Stomach (tissue), 9 donors: ENCODE measurements around the gene H2BK1. TPM values are rescaled to one million over a fixed set of nuclear protein-coding genes. Genes with fewer than 3 reads are reported as not detected.

ENCODE experiments used
- DNase-seq, 2 donors: peaks; one replicate each; pipeline versions ENCODE4 v3.0.0 to v3.0.0-alpha.2; 2013 to 2019
- H3K27ac ChIP-seq, 5 donors: fragments of 200-600 bp in 4 of 5; sonication (generic) in 4 of 5; one replicate each; pipeline ENCODE4 v1.5.1; 2013 to 2019; ENCODE audit warnings: mild to moderate bottlenecking in 1 of 5, moderate library complexity in 1 of 5
- H3K27me3 ChIP-seq, 3 donors: fragments of 200-600 bp; sonication (generic); one replicate each; pipeline ENCODE4 v1.5.1; 2017 to 2019; ENCODE audit warnings: mixed run types in 1 of 3
- H3K36me3 ChIP-seq, 4 donors: fragments of 200-600 bp; sonication (generic); 1 replicate in 3 of 4; 2 replicates in 1 of 4; pipeline ENCODE4 v1.5.1; 2016 to 2019
- H3K4me1 ChIP-seq, 4 donors: fragments of 200-600 bp; sonication (generic); one replicate each; pipeline ENCODE4 v1.5.1; 2016 to 2019
- H3K4me3 ChIP-seq, 4 donors: fragments of 200-600 bp; sonication (generic) in 3 of 4; one replicate each; pipeline ENCODE4 v1.5.1; 2016 to 2019; ENCODE audit warnings: mild to moderate bottlenecking in 1 of 4
- H3K9me3 ChIP-seq, 4 donors: fragments of 200-600 bp; sonication (generic); one replicate each; pipeline ENCODE4 v1.5.1; 2016 to 2019
- CTCF ChIP-seq, 7 experiments: fragments of 450-650 bp in 4 of 7; fragments of 200-600 bp in 3 of 7; sonication (generic) in 3 of 7; IDR thresholded peaks; one replicate each; pipeline ENCODE4 v1.5.1; 2016 to 2019; ENCODE audit warnings: antibody characterized with exemption in 7 of 7, control low read depth in 2 of 7, mild to moderate bottlenecking in 1 of 7
- EP300 ChIP-seq: sonication (generic); formaldehyde crosslinking; IDR thresholded peaks from one replicate; pipeline ENCODE4 v1.6.1; 2017; ENCODE audit warnings: antibody characterized with exemption
- POLR2A ChIP-seq, 4 donors: fragments of 450-650 bp; IDR thresholded peaks; one replicate each; pipeline ENCODE4 v1.6.1; 2016; ENCODE audit warnings: antibody characterized with exemption in 4 of 4, control low read depth in 2 of 4, mild to moderate bottlenecking in 1 of 4, moderate library complexity in 1 of 4
- POLR2AphosphoS5 ChIP-seq, 3 donors: sonication (generic); formaldehyde crosslinking; IDR thresholded peaks; one replicate each; pipeline ENCODE4 v1.6.1; 2016; ENCODE audit warnings: antibody characterized with exemption in 3 of 3
- WGBS, 5 donors: extraction: QIAGEN DNeasy Blood & Tissue Kit in 3 of 5; methylation state at CpG; one replicate each; pipeline versions ENCODE4 v1.1.5 to v1.1.7; 2013 to 2018; 5-methylcytosine and 5-hydroxymethylcytosine counted together
- intact Hi-C: fragments of 100-400 bp; cut with DNase I; formaldehyde crosslinking; loops from one replicate; pipeline ENCODE4 v1.15.1; 2023; ENCODE audit warnings: low total_unique reads
- polyA plus RNA-seq, 3 donors: library from polyadenylated mRNA; stranded (reverse); fragments of 200-250 nt; gene quantifications; one replicate each; pipeline ENCODE4 v1.2.3, GENCODE V29; 2013
- total RNA-seq, 5 donors: library from RNA; depleted of rRNA; stranded (reverse); fragments of >200 nt; gene quantifications; one replicate each; pipeline versions ENCODE4 v1.1.0 to v1.2.3, GENCODE V29; 2014 to 2016
- donor health status: healthy with polysubstance abuse.
- donor health status: Bipolar disorder and iron deficiency.
- donor health status: healthy.

The H2BK1 gene
- total and polyA plus RNA-seq, 8 donors = not detected

GRCh38 chr7:151191544-151191943 lies 18.7 kb downstream of the H2BK1 start:
- no peak for DNase-seq
- no peak for TF ChIP-seq CTCF (IDR thresholded peaks at IDR 0.05)
- no peak for TF ChIP-seq EP300
- no peak for TF ChIP-seq POLR2A (IDR thresholded peaks at IDR 0.05)
- TF ChIP-seq POLR2AphosphoS5 (IDR thresholded peaks at IDR 0.05) = no peak
- WGBS, 5 donors = 69 to 79% (median 75%) methylated on average over 6 to 12 of the region's 12 CpGs
- Histone ChIP-seq H3K27me3 (peaks cover 0 to 48% (median 0%) of the 10 kb centered on the region in 3 donors), H3K36me3 (no peaks in the 10 kb centered on the region), H3K9me3 (no peaks in the 10 kb centered on the region), H3K4me3 (no peak overlapping the region), H3K4me1 (no peaks in the 10 kb centered on the region), H3K27ac (no peak overlapping the region)
- intact Hi-C loops = no loop called here

- no peak for DNase-seq
- WGBS, 5 donors = 63 to 75% (median 64%) methylated on average over 4 of the region's 4 CpGs
- no peaks in the 10 kb centered on the region for H3K4me1 ChIP-seq
- no peak overlapping the region for H3K27ac ChIP-seq
- intact Hi-C loops = no loop called here
- H3K36me3 ChIP-seq = no peaks in the 10 kb centered on the region
- no peak for TF ChIP-seq POLR2A (IDR thresholded peaks at IDR 0.05)
- TF ChIP-seq EP300 = no peak
- TF ChIP-seq CTCF (IDR thresholded peaks at IDR 0.05) = no peak
- TF ChIP-seq POLR2AphosphoS5 (IDR thresholded peaks at IDR 0.05) = no peak
- no peak overlapping the region for H3K4me3 ChIP-seq
- peaks cover 0 to 27% (median 0%) of the 10 kb centered on the region in 3 donors for H3K27me3 ChIP-seq
- H3K9me3 ChIP-seq = no peaks in the 10 kb centered on the region
These were observed 21.2 kb downstream of the H2BK1 start for GRCh38 chr7:151189038-151189437.

- no peak overlapping the region for H3K4me3 ChIP-seq
- DNase-seq = no peak
- no peaks in the 10 kb centered on the region for H3K9me3 ChIP-seq
- peaks cover 0 to 29% (median 0%) of the 10 kb centered on the region in 3 donors for H3K27me3 ChIP-seq
- intact Hi-C loops = no loop called here
- no peak overlapping the region for H3K27ac ChIP-seq
- no peaks in the 10 kb centered on the region for H3K36me3 ChIP-seq
- 52 to 63% (median 57%) methylated on average over 5 of the region's 5 CpGs for WGBS, 5 donors
- no peaks in the 10 kb centered on the region for H3K4me1 ChIP-seq
- TF ChIP-seq CTCF (IDR thresholded peaks at IDR 0.05) = no peak
These were observed 22.1 kb downstream of the H2BK1 start for GRCh38 chr7:151188252-151188542.

- Histone ChIP-seq H3K36me3 (no peaks in the 10 kb centered on the region), H3K4me1 (no peaks in the 10 kb centered on the region), H3K9me3 (no peaks in the 10 kb centered on the region), H3K27me3 (peaks cover 0 to 27% (median 0%) of the 10 kb centered on the region in 3 donors), H3K4me3 (no peak overlapping the region), H3K27ac (no peak overlapping the region)
- 70 to 84% (median 78%) methylated on average over 12 to 22 of the region's 22 CpGs for WGBS, 5 donors
- intact Hi-C loops = no loop called here
- no peak for DNase-seq
- TF ChIP-seq POLR2AphosphoS5 (IDR thresholded peaks at IDR 0.05) (no peak), EP300 (no peak), POLR2A (IDR thresholded peaks at IDR 0.05) (no peak), CTCF (IDR thresholded peaks at IDR 0.05) (no peak)
These were observed 22.7 kb downstream of the H2BK1 start for GRCh38 chr7:151187409-151188251.
